Measurements from ENCODE around the gene BNC2. TPM values are rescaled to one million over a fixed set of nuclear protein-coding genes. Genes with fewer than 3 reads are reported as not detected.

Gene BNC2
- total and polyA plus RNA-seq, 4 donors = 3.1 to 51.2 (median 16.9) TPM

- Histone ChIP-seq H3K4me1 (ENCODE audit: control insufficient read depth, insufficient read depth, low read length) (no peaks in the 10 kb centered on the region), H3K27ac (ENCODE audit: low read depth, low read length) (no peak overlapping the region), H3K36me3 (ENCODE audit: control insufficient read depth, insufficient read depth, low read length) (no peaks in the 10 kb centered on the region), H3K9me3 (ENCODE audit: control insufficient read depth, insufficient read depth, low read length) (no peaks in the 10 kb centered on the region), H3K4me3 (ENCODE audit: low read depth, low read length) (no peak overlapping the region), H3K27me3 (ENCODE audit: control insufficient read depth, insufficient read depth, low read length) (peaks cover 7% of the 10 kb centered on the region)
- no CpG with 5 or more reads among the region's 1 CpG for WGBS (ENCODE audit: insufficient coverage)
- no peak for DNase-seq (ENCODE audit: low read depth in 4 of 6, low spot score in 6 of 6)
These were observed 152.2 kb downstream of the BNC2 start for GRCh38 chr9:16718296-16718695.

- Histone ChIP-seq H3K27me3 (ENCODE audit: control insufficient read depth, insufficient read depth, low read length) (peaks cover 3% of the 10 kb centered on the region), H3K27ac (ENCODE audit: low read depth, low read length) (no peak overlapping the region), H3K4me1 (ENCODE audit: control insufficient read depth, insufficient read depth, low read length) (no peaks in the 10 kb centered on the region)
These were observed 153.9 kb downstream of the BNC2 start for GRCh38 chr9:16716601-16717000.

GRCh38 chr9:16715404-16715803, 155.1 kb downstream of the BNC2 start:
- no peak overlapping the region for H3K4me3 ChIP-seq (ENCODE audit: low read depth, low read length)
- peaks cover 3% of the 10 kb centered on the region for H3K4me1 ChIP-seq (ENCODE audit: control insufficient read depth, insufficient read depth, low read length)
- H3K9me3 ChIP-seq (ENCODE audit: control insufficient read depth, insufficient read depth, low read length) = no peaks in the 10 kb centered on the region
- H3K27ac ChIP-seq (ENCODE audit: low read depth, low read length) = no peak overlapping the region
- H3K27me3 ChIP-seq (ENCODE audit: control insufficient read depth, insufficient read depth, low read length) = peaks cover 3% of the 10 kb centered on the region
- DNase-seq (ENCODE audit: low read depth in 4 of 6, low spot score in 6 of 6) = no peak
- WGBS (ENCODE audit: insufficient coverage) = 100% methylated on average over 2 of the region's 2 CpGs
- H3K36me3 ChIP-seq (ENCODE audit: control insufficient read depth, insufficient read depth, low read length) = no peaks in the 10 kb centered on the region

More at GRCh38 chr9:16716601-16717000, 153.9 kb downstream of the BNC2 start:
- DNase-seq (ENCODE audit: low read depth in 4 of 6, low spot score in 6 of 6) = no peak
- no peaks in the 10 kb centered on the region for H3K36me3 ChIP-seq (ENCODE audit: control insufficient read depth, insufficient read depth, low read length)
- H3K4me3 ChIP-seq (ENCODE audit: low read depth, low read length) = no peak overlapping the region
- no peaks in the 10 kb centered on the region for H3K9me3 ChIP-seq (ENCODE audit: control insufficient read depth, insufficient read depth, low read length)
- WGBS (ENCODE audit: insufficient coverage) = no CpG with 5 or more reads among the region's 5 CpGs

- H3K4me3 ChIP-seq (ENCODE audit: low read depth, low read length) = no peak overlapping the region
- no peak for DNase-seq (ENCODE audit: low read depth in 4 of 6, low spot score in 6 of 6)
- no peak overlapping the region for H3K27ac ChIP-seq (ENCODE audit: low read depth, low read length)
- H3K36me3 ChIP-seq (ENCODE audit: control insufficient read depth, insufficient read depth, low read length) = no peaks in the 10 kb centered on the region
- peaks cover 5% of the 10 kb centered on the region for H3K27me3 ChIP-seq (ENCODE audit: control insufficient read depth, insufficient read depth, low read length)
- H3K9me3 ChIP-seq (ENCODE audit: control insufficient read depth, insufficient read depth, low read length) = no peaks in the 10 kb centered on the region
- H3K4me1 ChIP-seq (ENCODE audit: control insufficient read depth, insufficient read depth, low read length) = peaks cover 9% of the 10 kb centered on the region
- WGBS (ENCODE audit: insufficient coverage) = 80% methylated on average over 1 of the region's 4 CpGs
These were observed 157.7 kb downstream of the BNC2 start for GRCh38 chr9:16712787-16713186.

GRCh38 chr9:16710888-16711287, 159.6 kb downstream of the BNC2 start:
- peak in 2 of 6 donors; percentile 79 to 85 for DNase-seq (ENCODE audit: low read depth in 4 of 6, low spot score in 6 of 6)
- WGBS (ENCODE audit: insufficient coverage) = 40% methylated on average over 1 of the region's 8 CpGs
- no peak overlapping the region for H3K27ac ChIP-seq (ENCODE audit: low read depth, low read length)
- H3K27me3 ChIP-seq (ENCODE audit: control insufficient read depth, insufficient read depth, low read length) = peaks cover 5% of the 10 kb centered on the region
- H3K9me3 ChIP-seq (ENCODE audit: control insufficient read depth, insufficient read depth, low read length) = no peaks in the 10 kb centered on the region
- no peaks in the 10 kb centered on the region for H3K36me3 ChIP-seq (ENCODE audit: control insufficient read depth, insufficient read depth, low read length)
- H3K4me1 ChIP-seq (ENCODE audit: control insufficient read depth, insufficient read depth, low read length) = peaks cover 9% of the 10 kb centered on the region
- no peak overlapping the region for H3K4me3 ChIP-seq (ENCODE audit: low read depth, low read length)

- H3K4me1 ChIP-seq (ENCODE audit: control insufficient read depth, insufficient read depth, low read length) = peaks cover 15% of the 10 kb centered on the region
- peak in 1 of 6 donors; percentile 51 for DNase-seq (ENCODE audit: low read depth in 4 of 6, low spot score in 6 of 6)
These were observed 160.5 kb downstream of the BNC2 start for GRCh38 chr9:16709924-16710323.

GRCh38 chr9:16708656-16709435, 161.6 kb downstream of the BNC2 start:
- Histone ChIP-seq H3K36me3 (ENCODE audit: control insufficient read depth, insufficient read depth, low read length) (no peaks in the 10 kb centered on the region), H3K27me3 (ENCODE audit: control insufficient read depth, insufficient read depth, low read length) (peaks cover 5% of the 10 kb centered on the region), H3K4me1 (ENCODE audit: control insufficient read depth, insufficient read depth, low read length) (peaks cover 20% of the 10 kb centered on the region), H3K27ac (ENCODE audit: low read depth, low read length) (peak overlapping the region; percentile 31), H3K4me3 (ENCODE audit: low read depth, low read length) (no peak overlapping the region), H3K9me3 (ENCODE audit: control insufficient read depth, insufficient read depth, low read length) (no peaks in the 10 kb centered on the region)
- WGBS (ENCODE audit: insufficient coverage) = 30% methylated on average over 8 of the region's 13 CpGs
- peak in 2 of 6 donors; percentile 61 to 68 for DNase-seq (ENCODE audit: low read depth in 4 of 6, low spot score in 6 of 6)

More at GRCh38 chr9:16709924-16710323, 160.5 kb downstream of the BNC2 start:
- Histone ChIP-seq H3K27me3 (ENCODE audit: control insufficient read depth, insufficient read depth, low read length) (peaks cover 5% of the 10 kb centered on the region), H3K27ac (ENCODE audit: low read depth, low read length) (no peak overlapping the region), H3K4me3 (ENCODE audit: low read depth, low read length) (no peak overlapping the region), H3K36me3 (ENCODE audit: control insufficient read depth, insufficient read depth, low read length) (no peaks in the 10 kb centered on the region), H3K9me3 (ENCODE audit: control insufficient read depth, insufficient read depth, low read length) (no peaks in the 10 kb centered on the region)
- WGBS (ENCODE audit: insufficient coverage) = no CpG with 5 or more reads among the region's 2 CpGs

- H3K27me3 ChIP-seq (ENCODE audit: control insufficient read depth, insufficient read depth, low read length) = peaks cover 8% of the 10 kb centered on the region
- H3K4me3 ChIP-seq (ENCODE audit: low read depth, low read length) = peak overlapping the region; percentile 18
- 20% methylated on average over 7 of the region's 9 CpGs for WGBS (ENCODE audit: insufficient coverage)
- peak in 3 of 6 donors; percentile 45 to 93 (median 76) for DNase-seq (ENCODE audit: low read depth in 4 of 6, low spot score in 6 of 6)
- H3K27ac ChIP-seq (ENCODE audit: low read depth, low read length) = peak overlapping the region; percentile 86
- H3K4me1 ChIP-seq (ENCODE audit: control insufficient read depth, insufficient read depth, low read length) = peaks cover 17% of the 10 kb centered on the region
- H3K36me3 ChIP-seq (ENCODE audit: control insufficient read depth, insufficient read depth, low read length) = no peaks in the 10 kb centered on the region
- H3K9me3 ChIP-seq (ENCODE audit: control insufficient read depth, insufficient read depth, low read length) = no peaks in the 10 kb centered on the region
These were observed 165.3 kb downstream of the BNC2 start for GRCh38 chr9:16705111-16705604.

GRCh38 chr9:16704116-16705110, 166.1 kb downstream of the BNC2 start:
- WGBS (ENCODE audit: insufficient coverage) = 36% methylated on average over 2 of the region's 12 CpGs
- Histone ChIP-seq H3K27me3 (ENCODE audit: control insufficient read depth, insufficient read depth, low read length) (peaks cover 7% of the 10 kb centered on the region), H3K36me3 (ENCODE audit: control insufficient read depth, insufficient read depth, low read length) (no peaks in the 10 kb centered on the region), H3K27ac (ENCODE audit: low read depth, low read length) (peak overlapping the region; percentile 86), H3K4me3 (ENCODE audit: low read depth, low read length) (peak overlapping the region; percentile 18), H3K9me3 (ENCODE audit: control insufficient read depth, insufficient read depth, low read length) (no peaks in the 10 kb centered on the region), H3K4me1 (ENCODE audit: control insufficient read depth, insufficient read depth, low read length) (peaks cover 17% of the 10 kb centered on the region)
- peak in 1 of 6 donors; percentile 68 for DNase-seq (ENCODE audit: low read depth in 4 of 6, low spot score in 6 of 6)

Measured in spinal cord (tissue), 10 donors.